Epithelial cell of proximal tubule (primary cell): ENCODE results near the gene SLC24A3. TPM values are rescaled to one million over a fixed set of nuclear protein-coding genes. Genes with fewer than 3 reads are reported as not detected.

Source experiments
- DNase-seq: peaks from one replicate; pipeline ENCODE4 v3.0.0-alpha.2; 2011; ENCODE audit warnings: low read depth
- H3K4me3 ChIP-seq: 2 replicates; pipeline ENCODE4 v1.5.1; 2011; ENCODE audit warnings: low read depth, mild to moderate bottlenecking, low read length
- total RNA-seq: library from RNA; depleted of rRNA; stranded (reverse); fragments of >200 nt; gene quantifications from 2 replicates; pipeline ENCODE4 v1.2.3, GENCODE V29; 2015
- TF ChIP-seq, protein P1 (sequence below): conservative IDR thresholded peaks from 2 replicates; pipeline ENCODE4 v1.5.1; 2012; ENCODE audit warnings: low read depth, mild to moderate bottlenecking, low read length

The SLC24A3 gene
- total RNA-seq, 1 donor from 2014 or later, result not detected

- TF ChIP-seq, protein P1, sequence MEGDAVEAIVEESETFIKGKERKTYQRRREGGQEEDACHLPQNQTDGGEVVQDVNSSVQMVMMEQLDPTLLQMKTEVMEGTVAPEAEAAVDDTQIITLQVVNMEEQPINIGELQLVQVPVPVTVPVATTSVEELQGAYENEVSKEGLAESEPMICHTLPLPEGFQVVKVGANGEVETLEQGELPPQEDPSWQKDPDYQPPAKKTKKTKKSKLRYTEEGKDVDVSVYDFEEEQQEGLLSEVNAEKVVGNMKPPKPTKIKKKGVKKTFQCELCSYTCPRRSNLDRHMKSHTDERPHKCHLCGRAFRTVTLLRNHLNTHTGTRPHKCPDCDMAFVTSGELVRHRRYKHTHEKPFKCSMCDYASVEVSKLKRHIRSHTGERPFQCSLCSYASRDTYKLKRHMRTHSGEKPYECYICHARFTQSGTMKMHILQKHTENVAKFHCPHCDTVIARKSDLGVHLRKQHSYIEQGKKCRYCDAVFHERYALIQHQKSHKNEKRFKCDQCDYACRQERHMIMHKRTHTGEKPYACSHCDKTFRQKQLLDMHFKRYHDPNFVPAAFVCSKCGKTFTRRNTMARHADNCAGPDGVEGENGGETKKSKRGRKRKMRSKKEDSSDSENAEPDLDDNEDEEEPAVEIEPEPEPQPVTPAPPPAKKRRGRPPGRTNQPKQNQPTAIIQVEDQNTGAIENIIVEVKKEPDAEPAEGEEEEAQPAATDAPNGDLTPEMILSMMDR, result no peak
- no peak for DNase-seq
Measured at GRCh38 chr20:19375801-19376200, 163.4 kb downstream of the SLC24A3 start.

DNA sequence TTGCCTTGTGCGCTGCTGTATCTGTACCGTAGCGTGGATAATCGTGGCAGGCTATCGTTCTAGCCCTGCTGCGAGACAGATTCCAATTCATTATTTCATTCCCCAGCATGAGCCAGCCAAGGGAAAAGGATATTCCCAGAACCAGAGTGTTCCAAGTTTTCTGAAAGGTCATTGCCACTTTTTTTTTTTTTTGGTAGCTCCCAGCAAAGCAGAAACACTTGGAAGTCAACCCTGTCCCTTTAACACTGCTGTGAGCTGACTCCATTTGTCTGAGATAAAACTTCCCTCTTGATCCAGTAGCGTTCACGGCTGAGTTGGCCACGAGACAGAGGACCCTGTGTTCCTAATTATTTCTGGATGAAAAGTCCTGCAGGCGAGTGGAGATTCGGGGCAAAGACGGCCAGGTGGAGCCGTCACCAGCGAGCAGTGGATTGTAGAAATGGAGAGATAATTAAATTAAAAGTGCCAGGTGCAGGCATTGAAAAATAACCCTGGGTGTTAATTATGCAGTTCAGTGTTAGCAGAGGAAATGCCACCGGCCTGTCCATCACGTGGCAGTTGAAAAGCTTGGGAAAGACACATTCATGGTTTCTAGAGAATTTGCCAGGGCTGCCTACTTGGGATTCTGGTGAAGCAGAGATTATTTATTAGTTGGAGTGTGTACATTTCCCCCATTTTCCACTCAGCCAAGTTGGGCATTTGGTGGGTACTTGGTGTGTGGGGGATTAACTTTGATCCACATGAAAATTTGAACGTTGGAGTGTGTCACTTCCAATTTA, 164.2 kb downstream of the SLC24A3 start:
- no peak overlapping the region for H3K4me3 ChIP-seq
- no peak for DNase-seq
- TF ChIP-seq, protein P1, result no peak

More at GRCh38 chr20:19375801-19376200, 163.4 kb downstream of the SLC24A3 start:
- no peak overlapping the region for H3K4me3 ChIP-seq

DNA sequence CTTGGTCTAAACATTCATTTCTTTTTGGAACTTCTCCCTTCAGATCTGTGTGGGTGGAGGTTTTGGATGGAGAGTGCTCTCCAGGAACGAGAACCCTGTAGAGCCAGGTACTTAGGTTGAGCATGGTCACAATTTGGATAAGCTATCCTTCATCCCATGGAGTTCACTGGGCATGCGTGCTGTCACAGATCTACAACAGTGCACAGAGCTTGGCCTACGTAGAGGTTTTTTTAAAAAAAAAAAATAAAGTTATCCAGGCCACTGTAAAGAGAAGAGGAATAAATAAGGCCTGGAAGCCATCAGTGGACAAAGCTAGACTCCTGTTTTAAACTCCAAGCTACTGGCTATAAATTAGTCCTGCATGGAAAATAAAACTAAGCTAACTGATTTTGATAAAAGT, 165.6 kb downstream of the SLC24A3 start:
- DNase-seq, result no peak
- TF ChIP-seq, protein P1, result no peak
- no peak overlapping the region for H3K4me3 ChIP-seq

DNA sequence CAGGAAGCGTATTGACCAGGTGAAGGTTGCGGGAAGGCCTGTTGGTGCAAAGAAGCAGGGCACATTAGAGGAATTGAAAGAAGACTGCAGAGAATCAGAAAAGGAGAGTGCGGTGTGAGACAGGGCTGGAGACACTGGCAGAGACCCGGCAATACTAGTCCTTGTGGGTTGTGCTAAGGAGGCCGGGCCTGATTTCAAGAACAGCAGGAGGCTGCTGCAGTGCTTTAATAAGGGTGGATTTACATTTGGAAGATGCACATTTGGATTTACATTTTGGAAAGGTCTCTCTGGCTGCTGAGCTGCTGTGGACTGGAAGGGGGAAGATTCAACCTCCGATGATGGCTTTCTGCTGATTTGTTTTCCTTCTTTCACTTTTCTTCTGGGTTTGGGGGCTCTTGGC, 167.8 kb downstream of the SLC24A3 start:
- DNase-seq, result no peak
- H3K4me3 ChIP-seq, result no peak overlapping the region
- TF ChIP-seq, protein P1, result no peak

DNA sequence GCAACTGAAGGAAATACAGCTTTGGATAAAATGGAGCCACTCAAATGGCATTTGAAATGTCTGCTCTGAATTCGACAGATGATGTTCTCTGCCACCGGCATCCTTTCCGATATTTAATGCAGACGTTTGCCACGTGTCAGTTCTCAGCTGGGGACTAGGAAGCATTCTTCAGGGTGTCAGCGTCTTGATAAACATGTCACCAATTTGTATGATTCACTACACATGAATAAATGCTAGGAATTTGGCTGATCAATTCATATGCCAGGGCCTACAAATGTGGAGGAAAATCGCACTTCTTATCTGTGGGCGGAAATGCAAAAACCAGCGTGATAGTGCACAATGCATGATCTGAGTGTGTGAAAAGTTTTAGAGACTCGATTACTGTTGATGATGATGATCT, 169.5 kb downstream of the SLC24A3 start:
- TF ChIP-seq, protein P1, result no peak
- H3K4me3 ChIP-seq, result no peak overlapping the region
- DNase-seq, result no peak

DNA sequence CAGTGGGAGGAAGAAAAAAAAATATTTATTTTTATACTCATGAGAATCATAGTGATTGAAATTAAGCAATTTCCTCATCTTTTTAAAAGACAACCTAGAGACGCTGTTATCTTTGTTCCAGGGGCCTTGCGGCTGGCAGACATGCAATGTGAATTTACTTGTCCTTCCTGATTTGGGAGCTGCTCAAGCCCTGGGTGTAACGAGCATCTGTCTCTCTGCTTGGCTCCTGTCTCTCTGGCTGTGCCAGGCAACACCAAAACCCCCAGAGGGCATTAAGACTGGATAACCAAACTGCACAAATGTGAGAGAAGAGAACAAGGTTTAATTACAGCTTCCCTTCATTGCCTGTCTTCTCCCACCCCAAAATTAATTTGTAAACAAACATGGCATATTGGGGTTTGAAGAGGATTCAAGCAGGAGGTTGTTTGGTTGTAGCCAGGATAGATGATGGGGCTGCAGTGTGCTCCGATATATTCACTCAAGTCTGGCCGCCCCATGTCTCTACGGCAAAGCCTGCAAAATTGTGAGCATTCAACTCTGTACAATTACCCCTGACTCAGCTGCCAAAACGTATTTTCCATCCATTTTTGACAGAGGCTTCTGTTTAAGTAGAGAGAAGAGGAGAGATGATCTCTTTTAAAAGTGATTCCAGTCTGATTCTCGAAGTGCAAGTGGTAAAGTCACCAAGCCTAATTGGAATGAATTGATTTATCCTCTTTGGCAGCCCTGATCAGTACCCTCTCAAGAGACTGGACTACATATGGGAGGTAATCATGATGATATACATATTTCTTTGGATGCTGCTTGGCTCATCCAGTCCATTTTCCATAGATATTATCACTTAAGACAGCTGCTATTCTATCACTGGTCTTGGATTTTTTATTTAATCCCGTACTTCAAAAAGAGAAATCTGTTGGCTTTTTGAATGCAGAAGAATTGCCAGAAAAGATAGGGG, 170.2 kb downstream of the SLC24A3 start:
- DNase-seq, result no peak
- TF ChIP-seq, protein P1, result no peak
- no peak overlapping the region for H3K4me3 ChIP-seq
